ENCODE data around the gene GTF3A.

DNA sequence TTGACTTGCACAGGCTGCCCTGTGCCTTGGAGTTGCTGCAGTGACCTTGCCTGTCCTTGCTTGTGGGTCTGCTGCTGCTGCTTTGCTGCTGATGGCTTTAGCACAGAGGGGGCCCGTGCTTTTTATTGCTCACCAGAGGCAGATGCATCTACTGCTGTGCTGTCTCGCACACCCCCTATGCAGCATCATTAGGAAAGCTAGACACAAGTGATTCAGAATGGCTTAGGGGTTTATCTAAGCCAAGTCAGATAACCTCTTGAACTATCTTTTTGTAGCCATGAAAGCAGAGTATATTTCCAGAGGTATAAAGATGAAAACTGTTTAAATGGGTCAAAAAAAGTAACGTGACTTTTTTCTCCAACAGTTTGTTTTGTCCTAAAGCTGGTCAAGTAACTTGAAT is 7.8 kb downstream of the GTF3A start:
- TF ChIP-seq CTCF (IDR thresholded peaks at IDR 0.05) (no peak), POLR2AphosphoS5 (IDR thresholded peaks at IDR 0.05) (no peak)
